ENCODE results near the gene DNAAF3. TPM values are rescaled to one million over a fixed set of nuclear protein-coding genes. Genes with fewer than 3 reads are reported as not detected.

DNAAF3 gene
- total RNA-seq, 4 donors from 2014 or later, result 0.34 to 0.88 TPM; not detected in 2

DNA sequence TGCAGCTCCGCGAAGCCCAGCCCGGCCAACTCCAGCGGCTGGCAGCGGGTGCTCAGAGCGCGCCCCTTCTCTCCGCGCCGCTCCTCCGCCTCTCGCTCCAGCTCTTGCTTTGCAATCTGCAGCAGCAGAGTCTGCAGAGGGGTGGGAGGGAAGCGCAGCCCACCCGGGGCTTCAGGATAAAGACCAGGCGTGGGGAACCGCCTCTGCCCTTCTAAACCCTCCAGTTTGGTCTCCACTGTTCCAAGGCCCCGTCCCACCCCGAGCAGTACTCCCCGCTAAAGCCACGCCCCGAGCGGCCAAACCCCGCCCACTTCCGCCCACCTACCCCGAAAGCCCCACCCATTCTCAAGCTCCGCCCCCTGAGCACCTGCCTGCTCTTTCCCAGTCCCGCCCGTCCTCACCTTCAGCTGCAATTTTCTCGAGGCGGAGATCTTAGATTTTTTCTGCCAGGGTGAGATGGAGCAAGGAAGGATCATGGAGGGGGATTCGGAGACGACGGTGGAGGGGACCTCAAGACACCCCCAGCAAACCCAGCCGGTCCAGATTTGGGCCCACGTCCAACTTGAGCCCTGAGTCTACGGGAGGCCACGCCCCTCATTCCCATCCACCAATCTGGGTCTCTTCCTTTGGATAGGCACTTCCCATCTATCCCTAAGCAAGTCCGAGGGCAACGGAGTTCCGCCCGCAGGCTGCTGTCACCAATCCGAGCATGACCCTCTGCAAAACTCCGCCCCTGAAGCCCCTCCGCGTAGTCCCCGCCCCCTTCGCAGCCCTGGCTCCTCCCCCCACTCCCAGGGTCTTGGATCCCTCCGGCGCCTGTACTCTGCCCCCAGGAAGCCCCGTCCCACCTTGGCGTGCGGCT, 10.0 kb downstream of the DNAAF3 start:
- TF ChIP-seq, protein P1, sequence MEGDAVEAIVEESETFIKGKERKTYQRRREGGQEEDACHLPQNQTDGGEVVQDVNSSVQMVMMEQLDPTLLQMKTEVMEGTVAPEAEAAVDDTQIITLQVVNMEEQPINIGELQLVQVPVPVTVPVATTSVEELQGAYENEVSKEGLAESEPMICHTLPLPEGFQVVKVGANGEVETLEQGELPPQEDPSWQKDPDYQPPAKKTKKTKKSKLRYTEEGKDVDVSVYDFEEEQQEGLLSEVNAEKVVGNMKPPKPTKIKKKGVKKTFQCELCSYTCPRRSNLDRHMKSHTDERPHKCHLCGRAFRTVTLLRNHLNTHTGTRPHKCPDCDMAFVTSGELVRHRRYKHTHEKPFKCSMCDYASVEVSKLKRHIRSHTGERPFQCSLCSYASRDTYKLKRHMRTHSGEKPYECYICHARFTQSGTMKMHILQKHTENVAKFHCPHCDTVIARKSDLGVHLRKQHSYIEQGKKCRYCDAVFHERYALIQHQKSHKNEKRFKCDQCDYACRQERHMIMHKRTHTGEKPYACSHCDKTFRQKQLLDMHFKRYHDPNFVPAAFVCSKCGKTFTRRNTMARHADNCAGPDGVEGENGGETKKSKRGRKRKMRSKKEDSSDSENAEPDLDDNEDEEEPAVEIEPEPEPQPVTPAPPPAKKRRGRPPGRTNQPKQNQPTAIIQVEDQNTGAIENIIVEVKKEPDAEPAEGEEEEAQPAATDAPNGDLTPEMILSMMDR (IDR thresholded peaks at IDR 0.05; ENCODE audit: low read depth), result no peak

DNA sequence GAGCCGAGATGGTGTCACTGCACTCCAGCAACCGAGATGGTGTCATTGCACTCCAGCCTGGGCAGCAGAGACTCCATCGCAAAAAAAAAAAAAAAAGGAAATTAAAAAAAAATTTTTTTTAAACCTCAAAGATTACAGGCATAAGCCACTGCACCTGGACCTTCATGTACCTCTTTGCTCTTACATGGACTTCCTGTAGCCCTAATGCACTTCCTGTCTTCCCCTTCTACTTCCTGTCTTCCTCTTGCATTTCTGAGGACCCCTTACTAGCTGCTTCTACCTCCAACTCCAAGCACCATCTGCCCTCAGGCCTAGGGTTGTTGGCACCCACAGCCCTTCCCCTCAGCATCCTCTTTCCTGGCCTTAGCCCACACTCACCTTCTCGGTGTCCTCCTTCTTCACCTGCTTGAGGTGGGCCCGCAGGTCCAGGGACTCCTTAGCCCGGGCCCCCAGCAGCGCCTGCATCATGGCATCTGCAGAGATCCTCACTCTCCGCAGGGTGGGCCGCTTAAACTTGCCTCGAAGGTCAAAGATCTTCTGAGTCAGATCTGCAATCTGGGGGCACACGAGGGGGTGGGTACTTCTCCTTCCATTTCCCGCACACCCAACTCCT, 12.7 kb downstream of the DNAAF3 start:
- TF ChIP-seq, protein P1 (IDR thresholded peaks at IDR 0.05; ENCODE audit: low read depth), result no peak

DNA sequence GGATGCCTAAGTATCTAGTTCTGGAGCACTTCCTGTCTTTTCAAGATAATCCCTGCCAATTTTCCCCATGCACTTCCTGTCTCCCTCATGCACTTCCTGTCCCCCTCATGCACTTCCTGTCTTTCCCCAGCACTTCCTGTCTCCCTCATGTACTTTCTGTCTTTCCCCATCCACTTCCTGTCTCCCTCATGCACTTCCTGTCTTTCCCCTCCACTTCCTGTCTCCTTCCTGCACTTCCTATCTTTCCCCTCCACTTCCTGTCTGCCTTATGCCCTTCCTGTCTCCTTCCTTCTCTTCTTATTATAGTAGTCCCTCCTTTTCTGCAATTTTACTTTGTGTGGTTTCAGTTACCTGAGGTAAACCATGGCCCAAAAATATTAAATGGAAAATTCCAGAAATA, 14.4 kb downstream of the DNAAF3 start:
- TF ChIP-seq, protein P1 (IDR thresholded peaks at IDR 0.05; ENCODE audit: low read depth), result no peak

DNA sequence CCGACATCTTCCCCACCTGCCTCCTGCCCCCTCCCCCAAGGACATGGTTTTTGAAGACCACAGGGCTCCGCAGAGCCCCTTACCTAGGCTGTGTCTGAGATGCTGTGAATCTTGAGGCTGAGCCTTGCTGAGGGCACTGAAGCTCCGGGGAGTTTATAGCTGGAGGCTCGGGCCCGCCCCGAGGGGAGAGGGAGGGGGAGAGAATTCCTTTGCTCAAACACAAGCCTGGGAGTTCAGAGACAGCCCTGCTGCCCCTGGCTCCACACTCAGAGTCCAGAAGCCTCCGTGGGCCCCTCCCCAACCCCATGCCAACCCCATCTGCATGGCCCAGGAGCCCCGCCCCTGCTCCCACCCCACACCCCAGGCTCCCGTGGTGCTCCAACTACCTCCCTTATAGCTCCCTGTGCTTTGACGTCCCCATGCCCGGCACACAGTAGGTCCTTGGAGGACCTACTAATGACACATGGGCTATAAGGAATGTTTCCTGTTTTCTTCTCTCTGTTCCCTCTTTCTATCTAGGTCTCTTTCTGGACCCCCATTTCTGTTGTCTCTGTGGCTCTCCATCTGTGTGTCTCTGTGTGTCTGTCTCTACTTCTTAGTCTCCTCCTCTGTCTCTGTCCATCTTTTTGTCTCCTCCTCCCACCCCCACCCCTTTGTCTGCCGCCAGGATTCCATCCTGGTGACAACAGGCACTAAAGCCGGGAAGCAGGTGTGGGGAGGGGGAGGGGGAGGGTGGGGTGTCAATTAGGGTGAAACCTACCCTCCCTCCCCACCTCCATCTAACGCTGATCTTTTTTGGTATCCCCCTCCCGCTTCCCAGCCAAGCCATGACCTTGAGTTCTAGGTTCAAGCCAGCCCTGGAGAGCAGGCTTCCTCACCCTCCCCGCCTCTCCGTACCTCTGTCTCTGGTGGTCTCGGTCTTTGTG, 17.1 kb downstream of the DNAAF3 start, which contains the start of gene TNNT1:
TSS of gene TNNT1 (minus strand) at position 129 of the 926 bp plus-strand sequence. CDS start 2,049 bp downstream, outside the sequence.
- TF ChIP-seq, protein P1 (IDR thresholded peaks at IDR 0.05; ENCODE audit: low read depth), result no peak

DNA sequence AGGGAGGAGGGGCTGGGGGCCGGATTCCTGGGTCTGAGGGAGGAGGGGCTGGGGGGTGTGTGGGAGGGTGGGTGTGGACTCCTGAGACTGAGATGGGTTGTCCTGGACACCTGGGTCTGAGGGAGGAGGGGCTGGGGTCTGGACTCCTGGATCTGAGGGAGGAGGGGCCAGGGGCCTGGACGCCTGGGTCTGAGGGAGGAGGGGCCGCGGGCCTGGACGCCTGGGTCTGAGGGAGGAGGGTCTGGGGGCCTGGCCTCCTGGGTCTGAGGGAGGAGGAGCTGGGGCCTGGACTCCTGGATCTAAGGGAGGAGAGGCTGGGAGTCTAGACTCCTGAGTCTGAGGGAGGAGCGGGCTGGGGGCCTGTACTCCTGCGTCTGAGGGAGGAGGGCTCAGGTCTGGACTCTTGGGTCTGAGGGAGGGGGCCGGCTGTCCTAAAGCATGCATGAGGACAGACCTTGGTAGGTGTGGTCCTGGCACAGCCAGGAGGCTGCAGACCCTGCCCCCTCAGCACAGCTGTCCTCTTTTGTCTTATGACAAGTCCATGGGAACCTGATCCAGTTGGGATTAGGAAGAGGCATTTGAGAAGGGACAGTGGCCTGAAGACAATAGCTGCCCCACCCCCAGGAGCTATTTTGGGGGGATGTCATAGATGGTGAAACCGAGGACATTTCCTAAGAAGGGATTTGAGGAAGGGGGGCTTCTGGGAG, 18.7 kb downstream of the DNAAF3 start:
- TF ChIP-seq, protein P1 (IDR thresholded peaks at IDR 0.05; ENCODE audit: low read depth), result no peak

DNA sequence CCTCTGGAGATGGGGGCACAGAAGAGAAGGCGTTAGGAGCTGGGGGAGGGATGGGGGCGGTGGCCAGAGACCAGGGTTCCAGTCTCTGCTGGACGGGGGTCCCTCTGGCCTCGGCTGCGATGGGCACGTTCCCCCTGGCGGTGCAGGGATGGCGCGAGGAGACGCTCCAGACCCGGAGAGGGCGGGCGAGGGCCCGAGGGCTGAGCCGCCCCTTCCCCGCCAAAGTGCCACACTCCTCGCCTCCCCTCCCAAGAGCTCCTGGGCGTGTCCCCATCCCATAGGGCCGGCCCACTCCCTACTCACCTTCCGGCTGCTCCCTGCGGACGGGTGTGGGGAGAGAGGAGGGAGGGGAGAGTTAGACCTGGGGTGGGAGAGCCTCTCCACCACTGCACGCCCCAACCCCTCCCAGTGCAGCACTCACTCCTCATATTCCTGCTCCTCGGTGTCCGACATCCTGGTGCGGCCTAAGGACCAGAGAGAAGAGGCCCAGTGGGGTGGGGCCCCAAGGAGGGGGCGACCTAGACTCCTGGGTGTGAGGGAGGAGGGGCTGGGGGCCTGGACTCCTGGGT, 19.6 kb downstream of the DNAAF3 start:
- TF ChIP-seq, protein P1 (IDR thresholded peaks at IDR 0.05; ENCODE audit: low read depth), result no peak
